Spleen (tissue), 11 donors: Measurements from ENCODE around the gene ARHGAP10. TPM values are rescaled to one million over a fixed set of nuclear protein-coding genes. Genes with fewer than 3 reads are reported as not detected.

Experiments
- DNase-seq: peaks from one replicate; pipeline ENCODE4 v3.0.0-alpha.2; 2020
- H3K27ac ChIP-seq, 8 donors: fragments of 200-600 bp; sonication (generic) in 7 of 8; 1 replicate in 4 of 8; 2 replicates in 4 of 8; pipeline versions ENCODE4 v1.5.0 to v1.8.0; 2016 to 2021; ENCODE audit warnings: inconsistent platforms in 4 of 8, mild to moderate bottlenecking in 4 of 8, moderate library complexity in 1 of 8
- H3K27me3 ChIP-seq, 7 donors: fragments of 200-600 bp; sonication (generic) in 6 of 7; replicated peaks in 1 of 7; 1 replicate in 4 of 7; 2 replicates in 3 of 7; pipeline versions ENCODE4 v1.5.0 to v1.8.0; 2016 to 2021; ENCODE audit warnings: inconsistent platforms in 3 of 7, mild to moderate bottlenecking in 1 of 7
- H3K36me3 ChIP-seq, 6 donors: fragments of 200-600 bp; sonication (generic) in 5 of 6; 1 replicate in 4 of 6; 2 replicates in 2 of 6; pipeline versions ENCODE4 v1.5.0 to v1.8.0; 2016 to 2021; ENCODE audit warnings: inconsistent platforms in 2 of 6
- H3K4me1 ChIP-seq, 6 donors: fragments of 200-600 bp; sonication (generic) in 5 of 6; 1 replicate in 3 of 6; 2 replicates in 3 of 6; pipeline versions ENCODE4 v1.5.0 to v1.8.0; 2016 to 2021; ENCODE audit warnings: inconsistent platforms in 3 of 6
- H3K4me3 ChIP-seq, 8 donors: fragments of 200-600 bp; sonication (generic) in 7 of 8; 1 replicate in 4 of 8; 2 replicates in 4 of 8; pipeline versions ENCODE4 v1.5.0 to v1.8.0; 2016 to 2021; ENCODE audit warnings: inconsistent platforms in 4 of 8, mild to moderate bottlenecking in 4 of 8, moderate library complexity in 2 of 8
- H3K9me3 ChIP-seq, 8 donors: fragments of 200-600 bp; sonication (generic) in 7 of 8; 1 replicate in 4 of 8; 2 replicates in 4 of 8; pipeline versions ENCODE4 v1.5.0 to v1.8.0; 2016 to 2021; ENCODE audit warnings: inconsistent platforms in 4 of 8
- CTCF ChIP-seq, 11 experiments: fragments of 200-600 bp in 7 of 11; fragments of 450-650 bp in 4 of 11; sonication (generic) in 4 of 11; IDR thresholded peaks in 8 of 11; conservative IDR thresholded peaks in 3 of 11; 1 replicate in 7 of 11; 2 replicates in 4 of 11; pipeline versions ENCODE4 v1.4.0 to v1.8.0; 2016 to 2021; ENCODE audit warnings: antibody characterized with exemption in 11 of 11, inconsistent platforms in 4 of 11, mild to moderate bottlenecking in 1 of 11
- POLR2A ChIP-seq, 3 donors: fragments of 450-650 bp; IDR thresholded peaks; one replicate each; pipeline ENCODE4 v1.5.1; 2017; ENCODE audit warnings: antibody characterized with exemption in 3 of 3, mild to moderate bottlenecking in 1 of 3
- POLR2AphosphoS5 ChIP-seq, 3 donors: sonication (generic); formaldehyde crosslinking; IDR thresholded peaks; one replicate each; pipeline ENCODE4 v1.5.1; 2017; ENCODE audit warnings: antibody characterized with exemption in 3 of 3
- WGBS, 5 donors: extraction: QIAGEN DNeasy Blood & Tissue Kit in 3 of 5; methylation state at CpG; one replicate each; pipeline versions ENCODE4 v1.1.5 to v1.1.7; 2013 to 2018; 5-methylcytosine and 5-hydroxymethylcytosine counted together
- intact Hi-C: fragments of 100-400 bp; cut with DNase I; formaldehyde crosslinking; loops from one replicate; pipeline ENCODE4 v1.15.0; 2023; ENCODE audit warnings: low total_unique reads
- polyA plus RNA-seq, 3 donors: library from polyadenylated mRNA; stranded (reverse); fragments of 200-250 nt; gene quantifications; one replicate each; pipeline ENCODE4 v1.2.1, GENCODE V29; 2013
- total RNA-seq, 7 donors: library from RNA; depleted of rRNA in 3 of 7; stranded (reverse); fragments of >200 nt in 3 of 7; fragmentation: NEBNext Ultra II Directional in 4 of 7; extraction: Animal tissue kit (Norgen Biotek cat#: 25700) in 4 of 7; gene quantifications; one replicate each; pipeline versions ENCODE4 v1.1.0 to v1.2.1, GENCODE V29; 2016 to 2021
- donor health status: healthy with polysubstance abuse.
- donor health status: DM: no; HTN: no; CAD: no; lungs with moderate emphysema.
- donor health status: DM: no; HTN: no; CAD: no.
- donor health status: Bipolar disorder and iron deficiency.
- donor health status: healthy.
- donor health status: DM: no; HTN: no; CAD: no.
- donor health status: DM: yes; HTN: yes; CAD: no.

The ARHGAP10 gene
- total and polyA plus RNA-seq, 10 donors: 4.0 to 35.5 (median 13.3) TPM

DNA sequence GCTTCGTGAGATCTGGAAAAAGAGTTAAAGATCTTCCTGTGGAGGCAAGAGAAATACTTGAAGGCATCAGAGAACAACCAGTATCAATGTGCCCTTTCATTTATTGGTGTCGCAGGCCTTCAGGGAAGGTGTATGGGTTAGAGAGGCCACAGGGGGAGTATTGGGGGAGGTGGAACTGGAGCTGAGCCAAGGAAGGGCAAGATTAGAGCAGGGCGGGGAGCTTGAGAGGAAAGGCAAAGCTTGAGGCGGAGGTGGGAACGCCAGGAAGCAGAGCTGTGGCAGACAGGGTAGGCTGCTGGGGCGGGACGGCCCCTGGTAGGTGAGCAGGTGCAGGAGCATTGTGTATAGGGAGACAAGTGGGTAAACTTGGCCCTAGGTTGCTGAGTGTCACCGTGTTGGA, 329.9 kb downstream of the ARHGAP10 start:
- no peak for DNase-seq
- no peaks in the 10 kb centered on the region for H3K9me3 ChIP-seq
- H3K4me1 ChIP-seq: peaks cover 6 to 41% (median 21%) of the 10 kb centered on the region in 6 donors
- TF ChIP-seq POLR2AphosphoS5 (IDR thresholded peaks at IDR 0.05) (no peak), POLR2A (IDR thresholded peaks at IDR 0.05) (no peak), CTCF (IDR thresholded peaks at IDR 0.05 in 8 of 11, conservative IDR thresholded peaks at IDR 0.05 in 3 of 11) (no peak)
- no peaks in the 10 kb centered on the region for H3K27me3 ChIP-seq
- 61 to 77% (median 66%) methylated on average over 8 of the region's 8 CpGs for WGBS, 5 donors
- H3K4me3 ChIP-seq: no peak overlapping the region
- peaks cover 0 to 26% (median 0%) of the 10 kb centered on the region in 6 donors for H3K36me3 ChIP-seq
- intact Hi-C loops: loop anchor here (10.0 kb wide), 1 partner anchor 383 kb away; the partner anchor contains the start of gene NR3C2
- H3K27ac ChIP-seq: no peak overlapping the region

GRCh38 chr4:148062301-148062950, 330.5 kb downstream of the ARHGAP10 start:
- intact Hi-C loops: loop anchor here (10.0 kb wide), 1 partner anchor 382 kb away; the partner anchor contains the start of gene NR3C2
- H3K36me3 ChIP-seq: peaks cover 0 to 26% (median 0%) of the 10 kb centered on the region in 6 donors
- 84 to 91% (median 85%) methylated on average over 10 of the region's 10 CpGs for WGBS, 5 donors
- DNase-seq: no peak
- no peak overlapping the region for H3K4me3 ChIP-seq
- H3K27ac ChIP-seq: no peak overlapping the region
- no peaks in the 10 kb centered on the region for H3K27me3 ChIP-seq
- no peaks in the 10 kb centered on the region for H3K9me3 ChIP-seq
- TF ChIP-seq POLR2A (IDR thresholded peaks at IDR 0.05) (no peak), CTCF (IDR thresholded peaks at IDR 0.05 in 8 of 11, conservative IDR thresholded peaks at IDR 0.05 in 3 of 11) (no peak), POLR2AphosphoS5 (IDR thresholded peaks at IDR 0.05) (no peak)
- peaks cover 2 to 41% (median 15%) of the 10 kb centered on the region in 6 donors for H3K4me1 ChIP-seq

- no peak overlapping the region for H3K27ac ChIP-seq
- no peak overlapping the region for H3K4me3 ChIP-seq
- no peaks in the 10 kb centered on the region for H3K9me3 ChIP-seq
- H3K4me1 ChIP-seq: peaks cover 0 to 33% (median 13%) of the 10 kb centered on the region in 6 donors
- peaks cover 0 to 26% (median 0%) of the 10 kb centered on the region in 6 donors for H3K36me3 ChIP-seq
- TF ChIP-seq POLR2A (IDR thresholded peaks at IDR 0.05): no peak
- TF ChIP-seq CTCF (IDR thresholded peaks at IDR 0.05 in 8 of 11, conservative IDR thresholded peaks at IDR 0.05 in 3 of 11): no peak
- no peak for TF ChIP-seq POLR2AphosphoS5 (IDR thresholded peaks at IDR 0.05)
- intact Hi-C loops: loop anchor here (10.0 kb wide), 1 partner anchor 380 kb away; the partner anchor contains the start of gene NR3C2
- H3K27me3 ChIP-seq: no peaks in the 10 kb centered on the region
- WGBS, 5 donors: 92 to 98% (median 94%) methylated on average over 9 of the region's 9 CpGs
- no peak for DNase-seq
These were observed 332.6 kb downstream of the ARHGAP10 start for GRCh38 chr4:148064451-148064850.

DNA sequence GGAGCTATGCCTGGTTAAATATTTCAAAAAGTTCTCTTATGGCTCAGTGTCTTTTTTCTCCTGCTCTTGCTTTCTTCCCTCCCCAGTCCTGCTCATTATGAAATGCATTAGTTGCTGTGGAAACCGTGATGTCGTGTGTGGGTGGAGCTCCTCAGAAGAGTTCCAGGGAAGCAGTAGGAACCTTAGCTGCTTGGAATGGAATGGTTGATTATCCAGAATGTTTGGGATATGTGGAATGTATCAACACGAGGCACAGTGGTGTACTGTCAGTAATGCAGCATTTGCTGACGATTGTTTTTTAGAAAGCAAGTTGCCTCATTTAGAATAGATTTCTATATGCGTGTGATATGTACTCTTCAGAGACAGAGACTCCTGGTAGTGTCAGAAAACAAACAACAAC, 333.2 kb downstream of the ARHGAP10 start:
- 84 to 92% (median 87%) methylated on average over 5 of the region's 5 CpGs for WGBS, 5 donors
- H3K27ac ChIP-seq: no peak overlapping the region
- H3K9me3 ChIP-seq: no peaks in the 10 kb centered on the region
- TF ChIP-seq POLR2AphosphoS5 (IDR thresholded peaks at IDR 0.05) (no peak), POLR2A (IDR thresholded peaks at IDR 0.05) (no peak), CTCF (IDR thresholded peaks at IDR 0.05 in 8 of 11, conservative IDR thresholded peaks at IDR 0.05 in 3 of 11) (no peak)
- no peak for DNase-seq
- intact Hi-C loops: loop anchor here (10.0 kb wide), 1 partner anchor 380 kb away; the partner anchor contains the start of gene NR3C2
- peaks cover 0 to 26% (median 0%) of the 10 kb centered on the region in 6 donors for H3K36me3 ChIP-seq
- H3K4me3 ChIP-seq: no peak overlapping the region
- peaks cover 0 to 36% (median 14%) of the 10 kb centered on the region in 6 donors for H3K4me1 ChIP-seq
- no peaks in the 10 kb centered on the region for H3K27me3 ChIP-seq
